Natural killer cell (primary cell): ENCODE data around the gene SRL. TPM values are rescaled to one million over a fixed set of nuclear protein-coding genes. Genes with fewer than 3 reads are reported as not detected.

Source experiments
- ATAC-seq, 3 donors: fragments of 150-1000 bp in 2 of 3; fragments of 200-7000 bp in 1 of 3; cut with Tn5 transposase; 1 replicate in 1 of 3; 2 replicates in 2 of 3; pipeline ENCODE4 v1.10.0; 2021; ENCODE audit warnings: mild to moderate bottlenecking in 2 of 3, moderate library complexity in 2 of 3
- DNase-seq, 2 donors: peaks; one replicate each; pipeline versions ENCODE4 v3.0.0 to v3.0.0-alpha.2; 2013 to 2021; ENCODE audit warnings: mixed read lengths in 1 of 2
- H3K27ac ChIP-seq: one replicate; pipeline ENCODE4 v1.5.1; 2013; ENCODE audit warnings: mild to moderate bottlenecking, low read length
- H3K27me3 ChIP-seq: one replicate; pipeline ENCODE4 v1.6.1; 2013; ENCODE audit warnings: low read length; ENCODE audit not compliant: control insufficient read depth, insufficient read depth
- H3K36me3 ChIP-seq: one replicate; pipeline ENCODE4 v1.6.1; 2013; ENCODE audit warnings: low read length; ENCODE audit not compliant: control insufficient read depth, insufficient read depth
- H3K4me1 ChIP-seq: one replicate; pipeline ENCODE4 v1.6.1; 2013; ENCODE audit warnings: low read length; ENCODE audit not compliant: control insufficient read depth, insufficient read depth
- H3K4me3 ChIP-seq: one replicate; pipeline ENCODE4 v1.5.1; 2013; ENCODE audit warnings: low read length
- H3K9me3 ChIP-seq: one replicate; pipeline ENCODE4 v1.6.1; 2013; ENCODE audit warnings: low read length; ENCODE audit not compliant: control insufficient read depth, insufficient read depth
- H3K27ac Mint-ChIP-seq, 2 donors: one replicate each; pipeline ENCODE4 v1.8.0; 2022; ENCODE audit warnings: mild to moderate bottlenecking in 2 of 2, mixed read lengths in 2 of 2, moderate library complexity in 1 of 2
- H3K27me3 Mint-ChIP-seq, 2 donors: one replicate each; pipeline ENCODE4 v1.8.0; 2022; ENCODE audit warnings: low read depth in 2 of 2, mixed read lengths in 2 of 2
- H3K36me3 Mint-ChIP-seq: one replicate; pipeline ENCODE4 v1.8.0; 2022; ENCODE audit warnings: mixed read lengths
- H3K4me1 Mint-ChIP-seq, 2 donors: one replicate each; pipeline ENCODE4 v1.8.0; 2022; ENCODE audit warnings: mixed read lengths in 2 of 2
- H3K4me3 Mint-ChIP-seq: one replicate; pipeline ENCODE4 v1.8.0; 2022; ENCODE audit warnings: mild to moderate bottlenecking, moderate library complexity, mixed read lengths
- H3K9me3 Mint-ChIP-seq, 2 donors: one replicate each; pipeline ENCODE4 v1.8.0; 2022; ENCODE audit warnings: mixed read lengths in 2 of 2
- WGBS: methylation state at CpG from one replicate; pipeline ENCODE4 v1.1.7; 2013; ENCODE audit warnings: missing lambda C conversion rate; ENCODE audit not compliant: insufficient coverage; 5-methylcytosine and 5-hydroxymethylcytosine counted together
- intact Hi-C: fragments of 100-400 bp; cut with micrococcal nuclease; formaldehyde crosslinking; loops from one replicate; pipeline ENCODE4 v1.14.2; 2022
- total RNA-seq, 4 donors: library from RNA; stranded (reverse); fragments of 120-200 nt in 1 of 4; gene quantifications; one replicate each; pipeline versions ENCODE4 v1.2.3 to v1.2.4, GENCODE V29; 2013 to 2022
- TF ChIP-seq, protein P1 (sequence below): fragments of 200-600 bp; IDR thresholded peaks from one replicate; pipeline ENCODE4 v1.8.0; 2022; ENCODE audit warnings: antibody characterized with exemption

The SRL gene
- total RNA-seq, 3 donors from 2014 or later (not counting 1 experiment from before 2014, with no cell fraction given) = not detected

DNA sequence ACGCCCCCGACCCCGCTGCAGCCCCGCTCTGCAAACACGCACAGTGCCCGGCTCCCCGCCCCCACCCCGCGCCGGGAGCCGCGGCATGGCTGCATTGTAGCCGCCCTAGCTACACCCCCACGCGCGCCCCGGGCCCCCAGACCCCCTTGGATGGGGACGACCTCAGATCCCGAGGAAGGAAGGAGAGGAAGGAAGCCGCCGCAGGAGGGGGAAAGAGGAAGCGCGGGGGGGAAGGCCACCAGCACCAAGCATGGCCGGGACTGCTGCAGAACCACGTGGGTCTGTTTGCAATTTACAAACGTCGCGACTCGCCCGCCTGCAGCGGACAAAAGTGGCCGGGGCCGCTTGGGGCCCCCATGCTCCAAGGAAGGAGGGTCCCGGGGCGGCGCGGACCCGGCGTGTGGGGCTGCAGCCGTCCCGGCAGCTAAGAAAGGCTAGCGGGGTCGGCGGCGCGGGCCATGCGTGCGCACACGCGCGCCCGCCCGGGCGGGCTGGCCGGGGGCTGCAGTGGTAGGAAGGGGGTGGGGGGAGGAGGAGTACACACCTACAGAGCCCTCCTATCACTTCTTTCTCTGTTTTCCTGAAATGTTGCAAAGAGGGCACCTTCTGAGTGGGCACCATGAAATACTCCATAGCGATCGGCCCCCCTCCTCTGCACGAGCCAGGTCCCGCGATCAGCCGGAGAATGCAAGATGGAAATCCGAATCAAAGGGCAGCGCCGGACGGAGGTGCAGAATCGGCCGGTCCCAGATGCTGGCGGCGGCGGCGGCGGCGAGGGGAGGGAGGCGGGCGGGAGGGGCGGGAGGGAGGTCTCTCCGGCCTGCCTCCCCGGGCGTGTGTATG, 30.5 kb upstream of the SRL start:
- no peaks in the 10 kb centered on the region for H3K36me3 Mint-ChIP-seq
- Histone ChIP-seq H3K4me1 (peaks cover 21% of the 10 kb centered on the region), H3K27ac (no peak overlapping the region), H3K9me3 (no peaks in the 10 kb centered on the region), H3K4me3 (peak overlapping the region; percentile 66), H3K27me3 (no peaks in the 10 kb centered on the region), H3K36me3 (no peaks in the 10 kb centered on the region)
- peak overlapping the region; percentile 91 for H3K4me3 Mint-ChIP-seq
- ATAC-seq = peak; percentile 24 to 46 (median 31)
- H3K27ac Mint-ChIP-seq = peak overlapping the region; percentile 79 to 85
- no peaks in the 10 kb centered on the region for H3K9me3 Mint-ChIP-seq
- 0% methylated on average over 57 of the region's 79 CpGs for WGBS
- no peaks in the 10 kb centered on the region for H3K27me3 Mint-ChIP-seq
- TF ChIP-seq, protein P1, sequence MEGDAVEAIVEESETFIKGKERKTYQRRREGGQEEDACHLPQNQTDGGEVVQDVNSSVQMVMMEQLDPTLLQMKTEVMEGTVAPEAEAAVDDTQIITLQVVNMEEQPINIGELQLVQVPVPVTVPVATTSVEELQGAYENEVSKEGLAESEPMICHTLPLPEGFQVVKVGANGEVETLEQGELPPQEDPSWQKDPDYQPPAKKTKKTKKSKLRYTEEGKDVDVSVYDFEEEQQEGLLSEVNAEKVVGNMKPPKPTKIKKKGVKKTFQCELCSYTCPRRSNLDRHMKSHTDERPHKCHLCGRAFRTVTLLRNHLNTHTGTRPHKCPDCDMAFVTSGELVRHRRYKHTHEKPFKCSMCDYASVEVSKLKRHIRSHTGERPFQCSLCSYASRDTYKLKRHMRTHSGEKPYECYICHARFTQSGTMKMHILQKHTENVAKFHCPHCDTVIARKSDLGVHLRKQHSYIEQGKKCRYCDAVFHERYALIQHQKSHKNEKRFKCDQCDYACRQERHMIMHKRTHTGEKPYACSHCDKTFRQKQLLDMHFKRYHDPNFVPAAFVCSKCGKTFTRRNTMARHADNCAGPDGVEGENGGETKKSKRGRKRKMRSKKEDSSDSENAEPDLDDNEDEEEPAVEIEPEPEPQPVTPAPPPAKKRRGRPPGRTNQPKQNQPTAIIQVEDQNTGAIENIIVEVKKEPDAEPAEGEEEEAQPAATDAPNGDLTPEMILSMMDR = no peak
- DNase-seq = peak in 1 of 2 donors; percentile 67
- intact Hi-C loops = no loop called here
- H3K4me1 Mint-ChIP-seq = peaks cover 5 to 28% of the 10 kb centered on the region in 2 donors

DNA sequence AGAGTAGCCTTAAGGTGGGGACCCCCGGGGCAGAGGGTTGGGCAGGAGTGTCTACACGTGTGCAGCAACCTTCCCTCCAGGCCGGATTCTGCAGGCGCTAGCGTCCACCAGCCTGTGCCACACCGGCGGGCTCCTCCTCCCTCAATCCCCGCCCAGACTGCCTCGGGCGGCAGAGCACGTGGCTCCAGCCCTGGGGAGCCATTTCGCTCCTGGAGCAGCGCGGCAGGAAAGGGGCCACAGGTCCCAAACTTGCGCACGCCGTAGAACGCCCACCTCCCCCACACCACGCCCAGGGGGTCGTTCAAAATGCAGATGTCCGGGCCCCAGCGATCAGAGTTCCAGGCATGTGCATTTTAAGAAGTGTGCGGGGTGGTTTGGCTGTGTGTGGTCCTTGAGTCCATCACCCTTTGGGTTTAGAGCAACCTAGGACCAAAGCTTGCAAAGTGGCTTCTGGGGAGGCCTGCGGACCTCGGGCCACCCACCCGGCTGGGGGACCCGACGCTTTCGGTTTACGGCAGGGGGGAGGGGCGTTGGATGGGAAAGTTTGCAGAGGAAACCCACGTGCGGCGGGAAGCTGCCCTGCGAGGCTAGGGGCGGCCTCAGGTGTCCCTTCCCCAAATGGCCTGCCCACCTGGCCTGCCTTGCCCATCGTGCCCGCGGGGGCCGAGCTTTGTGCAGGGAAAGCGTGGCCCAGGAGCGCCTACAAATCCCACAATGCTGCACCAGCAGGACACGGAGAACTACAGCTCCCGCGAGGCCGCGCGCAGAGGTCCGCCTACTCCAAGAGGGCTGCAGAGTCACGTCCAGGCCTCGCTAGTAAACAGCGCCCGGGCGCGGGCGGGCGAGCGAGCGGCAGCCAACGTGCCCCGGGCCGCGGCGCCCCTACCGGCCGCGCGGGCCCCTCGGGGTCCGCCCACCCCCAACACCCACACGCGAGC, 29.6 kb upstream of the SRL start:
- TF ChIP-seq, protein P1 = no peak
- Mint-ChIP-seq H3K9me3 (no peaks in the 10 kb centered on the region), H3K4me3 (peak overlapping the region; percentile 91), H3K27ac (peak overlapping the region; percentile 70 to 81), H3K36me3 (no peaks in the 10 kb centered on the region), H3K4me1 (peaks cover 5 to 28% of the 10 kb centered on the region in 2 donors), H3K27me3 (no peaks in the 10 kb centered on the region)
- peak; percentile 81 to 91 for DNase-seq
- no peaks in the 10 kb centered on the region for H3K9me3 ChIP-seq
- under 1% methylated on average over 72 of the region's 72 CpGs for WGBS
- H3K4me1 ChIP-seq = peaks cover 21% of the 10 kb centered on the region
- intact Hi-C loops = no loop called here
- no peaks in the 10 kb centered on the region for H3K36me3 ChIP-seq
- no peaks in the 10 kb centered on the region for H3K27me3 ChIP-seq
- peak; percentile 86 to 94 (median 87) for ATAC-seq
- peak overlapping the region; percentile 66 for H3K4me3 ChIP-seq
- peak overlapping the region; percentile 48 for H3K27ac ChIP-seq

DNA sequence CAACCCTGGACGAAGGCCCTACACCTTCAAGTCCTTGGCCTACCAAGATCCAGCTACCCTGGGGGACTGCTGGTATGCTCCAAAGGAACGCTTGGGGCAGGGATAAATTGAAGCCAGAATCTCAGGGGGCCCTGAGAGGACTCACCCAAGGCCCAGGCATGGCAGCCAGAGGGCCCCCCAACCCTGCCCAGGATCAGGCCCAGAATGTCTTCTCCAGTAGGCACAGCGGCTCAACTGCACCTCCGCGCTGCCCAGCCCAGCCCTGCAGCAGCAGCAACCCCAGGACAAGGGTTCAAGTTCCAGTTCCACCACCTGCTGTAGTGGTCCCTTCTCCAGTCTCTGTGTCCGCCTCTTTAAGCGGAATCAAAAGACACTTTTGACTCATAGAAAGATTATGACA, 28.7 kb upstream of the SRL start:
- Histone ChIP-seq H3K27ac (no peak overlapping the region), H3K36me3 (no peaks in the 10 kb centered on the region), H3K4me1 (peaks cover 21% of the 10 kb centered on the region), H3K27me3 (no peaks in the 10 kb centered on the region), H3K9me3 (no peaks in the 10 kb centered on the region), H3K4me3 (no peak overlapping the region)
- Mint-ChIP-seq H3K27me3 (no peaks in the 10 kb centered on the region), H3K27ac (peak overlapping the region in 1 of 2 donors; percentile 70), H3K4me1 (peaks cover 5 to 31% of the 10 kb centered on the region in 2 donors), H3K4me3 (peak overlapping the region; percentile 91), H3K9me3 (no peaks in the 10 kb centered on the region), H3K36me3 (no peaks in the 10 kb centered on the region)
- TF ChIP-seq, protein P1 = no peak
- DNase-seq = no peak
- intact Hi-C loops = no loop called here
- 91% methylated on average over 7 of the region's 7 CpGs for WGBS
- ATAC-seq = no peak
